Measurements from ENCODE around the gene CCDC117. TPM values are rescaled to one million over a fixed set of nuclear protein-coding genes. Genes with fewer than 3 reads are reported as not detected.

The CCDC117 gene, protein sequence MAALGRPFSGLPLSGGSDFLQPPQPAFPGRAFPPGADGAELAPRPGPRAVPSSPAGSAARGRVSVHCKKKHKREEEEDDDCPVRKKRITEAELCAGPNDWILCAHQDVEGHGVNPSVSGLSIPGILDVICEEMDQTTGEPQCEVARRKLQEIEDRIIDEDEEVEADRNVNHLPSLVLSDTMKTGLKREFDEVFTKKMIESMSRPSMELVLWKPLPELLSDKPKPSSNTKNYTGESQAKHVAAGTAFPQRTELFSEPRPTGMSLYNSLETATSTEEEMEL
- total RNA-seq, result 13.6 and 17.4 TPM in 2 replicates

DNA sequence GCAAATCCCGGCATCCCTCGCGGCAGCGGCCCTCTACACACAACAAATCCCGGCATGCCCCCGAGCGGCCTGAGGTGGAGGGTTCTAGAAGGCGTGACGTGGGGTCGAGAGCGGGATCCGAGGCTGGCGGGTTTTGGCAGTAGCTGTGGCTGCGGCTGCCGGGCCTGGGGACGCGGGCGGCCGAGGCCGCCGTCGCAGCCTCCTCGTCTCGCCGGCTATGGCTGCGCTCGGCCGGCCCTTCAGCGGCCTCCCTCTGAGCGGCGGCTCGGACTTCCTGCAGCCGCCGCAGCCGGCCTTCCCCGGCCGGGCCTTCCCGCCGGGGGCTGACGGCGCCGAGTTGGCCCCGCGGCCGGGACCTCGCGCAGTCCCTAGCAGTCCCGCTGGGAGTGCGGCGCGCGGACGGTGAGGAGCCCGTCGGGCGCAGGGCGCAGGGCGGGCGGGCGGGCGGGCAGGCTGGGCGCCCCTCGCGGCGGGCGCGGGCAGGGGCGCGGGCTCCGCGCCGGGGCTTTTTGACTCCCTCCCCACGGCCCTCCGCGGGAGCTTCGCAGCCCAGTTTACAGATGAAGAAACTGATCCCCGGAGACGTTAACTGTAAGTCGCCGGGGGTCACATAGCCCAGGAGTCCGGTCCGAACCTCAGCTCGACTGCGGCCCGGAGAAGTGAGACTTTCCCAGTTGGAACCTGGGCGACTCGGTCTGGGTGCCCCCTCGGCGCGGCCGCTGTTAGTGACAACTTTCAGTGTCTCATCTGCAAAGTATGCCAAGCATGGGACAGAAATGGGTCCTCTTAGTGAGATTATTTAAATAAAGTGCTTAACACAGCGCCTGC lies at the start of gene CCDC117:
Gene CCDC117, plus strand, starts transcription at position 63 of the 828 bp plus-strand sequence. Its CDS starts 155 bp downstream, at position 218.

DNA sequence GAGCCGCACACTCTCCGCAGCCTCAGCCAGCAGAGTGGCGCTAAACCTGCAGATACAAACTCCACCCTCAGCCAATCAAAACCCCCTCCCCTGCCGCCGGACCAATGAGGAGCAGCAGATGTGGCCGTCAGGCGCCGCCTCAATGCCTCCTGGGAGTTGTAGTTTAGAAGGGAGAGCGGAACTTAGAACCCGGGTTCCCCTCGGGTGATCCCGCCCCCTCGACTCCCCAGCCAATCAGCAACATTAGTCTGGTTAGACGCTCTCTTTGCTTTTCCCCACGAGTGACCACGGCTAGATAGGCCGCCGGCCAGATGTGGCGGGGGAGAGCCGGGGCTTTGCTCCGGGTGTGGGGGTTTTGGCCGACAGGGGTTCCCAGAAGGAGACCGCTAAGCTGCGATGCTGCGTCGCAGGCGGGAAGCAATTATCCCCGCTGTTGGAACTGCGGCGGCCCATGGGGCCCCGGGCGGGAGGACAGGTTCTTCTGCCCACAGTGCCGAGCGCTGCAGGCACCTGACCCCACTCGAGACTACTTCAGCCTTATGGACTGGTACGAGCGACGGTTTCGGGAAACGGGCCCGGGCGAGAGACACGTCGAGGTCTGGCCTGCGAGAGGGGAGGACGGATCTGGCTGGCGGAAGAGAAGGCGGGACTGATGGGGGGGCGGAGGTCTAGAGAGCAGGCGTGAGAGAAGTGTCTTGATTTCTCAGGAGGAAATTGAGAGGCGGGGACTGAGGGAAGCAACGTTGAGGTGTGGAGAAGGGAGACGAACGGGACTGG lies 30.5 kb upstream of the CCDC117 start, which contains the start of the genes CHEK2 and HSCB:
Gene CHEK2, minus strand, starts transcription at position 36 of the 777 bp plus-strand sequence. CDS start 7,099 bp downstream, outside the sequence.
Gene HSCB, plus strand, starts transcription at position 255 of the 777 bp plus-strand sequence. Its CDS starts 57 bp downstream, at position 312.

DNA sequence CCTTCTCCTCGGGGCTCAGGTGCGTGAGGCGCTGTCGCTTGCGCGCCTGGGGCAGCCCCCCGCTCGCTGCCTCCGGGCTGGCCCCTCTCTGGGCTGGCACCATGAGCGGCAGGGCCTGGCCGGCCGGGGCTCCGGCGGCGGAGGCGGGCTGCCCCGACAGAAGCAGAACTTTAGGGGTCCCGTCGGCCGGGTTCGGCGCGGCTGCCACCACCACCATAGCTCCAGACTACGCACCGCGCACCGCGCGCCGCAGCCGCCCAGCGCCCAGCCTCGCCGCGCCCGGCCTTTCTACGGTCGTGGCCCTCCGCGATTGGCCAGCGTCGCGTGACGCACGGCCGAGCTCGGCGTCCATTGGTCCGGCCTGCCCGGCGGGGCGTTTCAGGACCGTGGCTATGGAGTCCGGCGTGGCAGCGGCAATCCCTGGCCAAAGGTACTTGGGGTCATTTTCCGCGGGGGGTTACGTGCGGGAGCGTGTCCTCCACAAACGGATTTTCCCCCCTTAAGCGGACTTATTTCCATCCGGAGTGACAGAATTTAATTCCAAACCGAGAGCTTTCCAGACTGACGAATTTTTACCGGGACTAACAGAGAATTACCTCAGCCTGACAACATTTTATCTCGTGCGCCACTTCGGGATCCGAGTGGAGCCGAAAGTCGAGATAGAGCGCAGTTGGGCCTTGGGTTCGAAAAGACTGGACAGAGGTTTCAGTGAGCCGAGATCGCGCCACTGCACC lies 28.0 kb downstream of the CCDC117 start, which contains the start of gene XBP1:
Gene XBP1, minus strand, starts transcription at position 262 of the 734 bp plus-strand sequence.

Small RNA genes within 50 kb of the gene (small RNA-seq; reads per million reads assigned to genes)
- gene Z93930.1, result not detected

Other genes with a start within 250 kb of the CCDC117 start
- 20.2 and 24.2 TPM in 2 replicates for gene TTC28, start 92.9 kb upstream of the CCDC117 start, total RNA-seq
- gene CHEK2, start 30.9 kb upstream of the CCDC117 start, total RNA-seq, result 23.5 and 25.8 TPM in 2 replicates
- gene HSCB, start 30.7 kb upstream of the CCDC117 start, total RNA-seq, result 15.2 and 16.5 TPM in 2 replicates
- gene XBP1, start 27.9 kb downstream of the CCDC117 start, total RNA-seq, result 93.3 and 140 TPM in 2 replicates
- 5.9 and 8.2 TPM in 2 replicates for gene ZNRF3, start 110.9 kb downstream of the CCDC117 start, total RNA-seq

All from subcutaneous preadipocyte (primary cell).